HG02759 (cell line): ENCODE data around the gene SMYD2.
A peak's percentile ranks its signal among the peaks of the same experiment; 100 is the strongest.

Experiments
- ATAC-seq: cut with Tn5 transposase; IDR thresholded peaks from one replicate; pipeline ENCODE4 v1.9.1; 2021; ENCODE audit warnings: mild to moderate bottlenecking, moderate library complexity; ENCODE audit not compliant: unreplicated experiment

Gene SMYD2

GRCh38 chr1:214300149-214300780 lies 19.3 kb downstream of the SMYD2 start:
- ATAC-seq = no peak

GRCh38 chr1:214301526-214301925 lies 20.6 kb downstream of the SMYD2 start:
- no peak for ATAC-seq

GRCh38 chr1:214303141-214303930 lies 22.4 kb downstream of the SMYD2 start:
- ATAC-seq = no peak

- ATAC-seq = no peak
Measured at GRCh38 chr1:214305164-214305751, 24.3 kb downstream of the SMYD2 start.

GRCh38 chr1:214306269-214306668 lies 25.3 kb downstream of the SMYD2 start:
- no peak for ATAC-seq

GRCh38 chr1:214310010-214310409 lies 29.1 kb downstream of the SMYD2 start:
- ATAC-seq = no peak

- no peak for ATAC-seq
Measured at GRCh38 chr1:214310777-214311690, 30.1 kb downstream of the SMYD2 start.

GRCh38 chr1:214312530-214313051 lies 31.6 kb downstream of the SMYD2 start:
- no peak for ATAC-seq

- no peak for ATAC-seq
Measured at GRCh38 chr1:214314178-214314843, 33.4 kb downstream of the SMYD2 start.

GRCh38 chr1:214316593-214316992 lies 35.6 kb downstream of the SMYD2 start:
- no peak for ATAC-seq

- no peak for ATAC-seq
Measured at GRCh38 chr1:214317300-214317699, 36.3 kb downstream of the SMYD2 start.

GRCh38 chr1:214317734-214318133 lies 36.8 kb downstream of the SMYD2 start:
- no peak for ATAC-seq

GRCh38 chr1:214318356-214318755 lies 37.4 kb downstream of the SMYD2 start:
- ATAC-seq = peak; percentile 37

GRCh38 chr1:214318956-214319736 lies 38.2 kb downstream of the SMYD2 start:
- ATAC-seq = no peak

GRCh38 chr1:214319938-214320337 lies 39.0 kb downstream of the SMYD2 start:
- ATAC-seq = no peak

GRCh38 chr1:214321705-214322453 lies 40.9 kb downstream of the SMYD2 start:
- ATAC-seq = peak; percentile 79

GRCh38 chr1:214324896-214325800 lies 44.2 kb downstream of the SMYD2 start:
- ATAC-seq = no peak

- no peak for ATAC-seq
Measured at GRCh38 chr1:214326406-214326805, 45.4 kb downstream of the SMYD2 start.
